Transverse colon (tissue), 4 donors: ENCODE results near the gene AK9. TPM values are rescaled to one million over a fixed set of nuclear protein-coding genes. Genes with fewer than 3 reads are reported as not detected.

Experiments used
- DNase-seq: peaks from one replicate; pipeline ENCODE4 v3.0.0-alpha.2; 2019
- H3K27ac ChIP-seq, 4 donors: fragments of 200-600 bp; sonication (generic); 2 replicates each; pipeline ENCODE4 v1.5.1; 2016 to 2018; ENCODE audit warnings: inconsistent platforms in 4 of 4
- H3K27me3 ChIP-seq: fragments of 200-600 bp; sonication (generic); 2 replicates; pipeline ENCODE4 v1.5.1; 2017; ENCODE audit warnings: inconsistent platforms
- H3K36me3 ChIP-seq, 4 donors: fragments of 200-600 bp; sonication (generic); 2 replicates each; pipeline ENCODE4 v1.5.1; 2017 to 2019; ENCODE audit warnings: inconsistent platforms in 4 of 4
- H3K4me1 ChIP-seq, 4 donors: fragments of 200-600 bp; sonication (generic); 2 replicates each; pipeline ENCODE4 v1.5.1; 2017 to 2020; ENCODE audit warnings: inconsistent platforms in 4 of 4
- H3K4me3 ChIP-seq, 4 donors: fragments of 200-600 bp; sonication (generic); 1 replicate in 1 of 4; 2 replicates in 3 of 4; pipeline versions ENCODE4 v1.5.1 to v1.6.1; 2017 to 2019; ENCODE audit warnings: inconsistent platforms in 4 of 4
- H3K9me3 ChIP-seq, 2 donors: fragments of 200-600 bp; sonication (generic); 2 replicates each; pipeline ENCODE4 v1.5.1; 2017 to 2019; ENCODE audit warnings: inconsistent platforms in 2 of 2
- EP300 ChIP-seq: sonication (generic); formaldehyde crosslinking; IDR thresholded peaks from one replicate; pipeline ENCODE4 v1.6.1; 2017; ENCODE audit warnings: antibody characterized with exemption, low read depth
- POLR2A ChIP-seq: fragments of 450-650 bp; IDR thresholded peaks from one replicate; pipeline ENCODE4 v1.6.1; 2016; ENCODE audit warnings: antibody characterized with exemption, mild to moderate bottlenecking, moderate library complexity
- POLR2AphosphoS5 ChIP-seq, 3 donors: sonication (generic); formaldehyde crosslinking; IDR thresholded peaks; one replicate each; pipeline ENCODE4 v1.6.1; 2016; ENCODE audit warnings: antibody characterized with exemption in 3 of 3
- WGBS, 2 donors: methylation state at CpG; one replicate each; pipeline ENCODE4 v1.1.5; 2018; ENCODE audit warnings: low coverage in 1 of 2; 5-methylcytosine and 5-hydroxymethylcytosine counted together
- in situ Hi-C, 4 donors: fragments of 200-750 bp; cut with MboI; loops; one replicate each; pipeline versions ENCODE4 v1.15.0 to v1.15.1; 2017; ENCODE audit warnings: low sequenced_read_pairs in 3 of 4, low pct_ligation_motif_present in 1 of 4, low pct_unique_long_range_greater_than_20kb in 1 of 4
- intact Hi-C: fragments of 100-400 bp; cut with DNase I; formaldehyde crosslinking; loops from one replicate; pipeline ENCODE4 v1.15.1; 2023; ENCODE audit warnings: low total_unique reads
- total RNA-seq, 4 donors: library from RNA; depleted of rRNA; stranded (reverse); fragments of >200 nt; gene quantifications; one replicate each; pipeline ENCODE4 v1.1.0, GENCODE V29; 2016
- TF ChIP-seq, protein P1 (sequence below), 5 experiments: fragments of 200-600 bp in 3 of 5; fragments of 450-650 bp in 2 of 5; sonication (generic) in 3 of 5; IDR thresholded peaks; 1 replicate in 2 of 5; 2 replicates in 3 of 5; pipeline ENCODE4 v1.5.1; 2016 to 2017; ENCODE audit warnings: antibody characterized with exemption in 5 of 5, inconsistent platforms in 3 of 5, mild to moderate bottlenecking in 2 of 5, moderate library complexity in 1 of 5

AK9 gene
- total RNA-seq, 4 donors from 2014 or later, result 12.0 to 32.0 (median 23.2) TPM

DNA sequence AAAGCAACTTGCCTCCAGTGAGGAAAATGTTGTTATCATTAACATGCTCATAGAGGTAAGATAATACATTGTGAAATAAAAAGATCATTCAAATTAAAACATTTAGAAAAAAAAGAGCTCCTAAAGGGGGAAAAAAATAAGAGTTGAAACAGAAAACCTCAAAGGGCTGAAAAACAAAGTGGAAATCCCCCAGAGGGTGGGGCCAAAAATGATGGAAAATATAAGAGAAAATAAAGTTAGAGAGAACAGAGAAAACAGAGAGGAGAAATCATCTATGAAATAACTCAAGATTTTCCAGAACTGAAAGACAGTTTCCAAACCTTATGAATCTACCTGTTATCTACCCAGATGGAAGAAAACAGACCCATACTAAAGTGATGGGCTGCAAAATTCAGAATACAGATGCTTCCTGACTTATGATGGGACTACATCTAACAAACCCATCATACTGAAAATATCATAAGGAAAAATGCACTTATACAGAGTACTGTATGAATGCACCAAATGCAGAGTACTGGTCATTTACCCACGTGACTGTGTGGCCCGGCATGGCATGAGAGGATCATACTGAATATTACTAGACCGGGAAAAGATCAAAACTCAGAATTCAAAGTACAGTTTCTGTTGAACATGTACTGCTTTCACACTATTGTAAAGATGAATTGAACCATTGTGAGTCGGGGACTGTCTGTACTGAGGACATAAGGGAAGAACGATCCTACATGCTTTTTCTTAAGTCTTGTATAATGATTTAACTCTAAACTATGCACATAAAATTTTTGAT lies 212.0 kb downstream of the AK9 start:
- H3K4me3 ChIP-seq, result peak overlapping the region in 1 of 4 donors; percentile 14
- peaks cover 0 to 8% (median 1%) of the 10 kb centered on the region in 4 donors for H3K36me3 ChIP-seq

DNA sequence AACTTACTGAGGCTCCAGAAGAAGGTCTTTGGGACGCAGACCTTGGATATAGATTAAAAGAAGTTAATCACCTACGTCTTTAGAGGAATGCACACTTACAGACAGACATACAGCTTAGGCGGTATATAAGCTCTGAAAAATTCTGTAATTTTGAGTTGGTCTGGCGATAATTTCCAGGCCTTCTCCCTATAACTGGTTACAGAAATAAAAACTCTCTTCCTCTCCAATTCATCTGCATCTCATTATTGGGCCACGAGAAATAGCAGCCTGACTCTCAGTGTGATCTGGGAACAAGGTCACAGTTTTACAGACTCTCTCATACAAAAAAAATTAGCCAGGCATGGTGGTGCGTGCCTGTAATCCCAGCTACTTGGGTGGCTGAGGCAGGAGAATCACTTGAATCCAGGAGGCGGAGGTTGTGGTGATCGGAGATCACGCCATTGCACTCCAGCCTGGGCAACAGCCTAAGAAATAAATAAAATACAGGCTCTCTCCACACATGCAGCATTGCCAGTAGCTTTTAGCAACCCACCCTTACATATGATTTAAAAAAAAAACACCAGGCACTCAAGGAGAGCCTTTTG lies 212.7 kb downstream of the AK9 start:
- in situ Hi-C loops (no loop called here), intact Hi-C loops (no loop called here)
- peaks cover 21 to 56% (median 35%) of the 10 kb centered on the region in 4 donors for H3K4me1 ChIP-seq
- H3K27ac ChIP-seq, result no peak overlapping the region
- WGBS, 2 donors, result 82 to 96% methylated on average over 4 to 9 of the region's 9 CpGs
- no peaks in the 10 kb centered on the region for H3K9me3 ChIP-seq
- no peaks in the 10 kb centered on the region for H3K27me3 ChIP-seq
- no peak for TF ChIP-seq POLR2AphosphoS5 (IDR thresholded peaks at IDR 0.05)
- no peak for TF ChIP-seq POLR2A
- TF ChIP-seq, protein P1, sequence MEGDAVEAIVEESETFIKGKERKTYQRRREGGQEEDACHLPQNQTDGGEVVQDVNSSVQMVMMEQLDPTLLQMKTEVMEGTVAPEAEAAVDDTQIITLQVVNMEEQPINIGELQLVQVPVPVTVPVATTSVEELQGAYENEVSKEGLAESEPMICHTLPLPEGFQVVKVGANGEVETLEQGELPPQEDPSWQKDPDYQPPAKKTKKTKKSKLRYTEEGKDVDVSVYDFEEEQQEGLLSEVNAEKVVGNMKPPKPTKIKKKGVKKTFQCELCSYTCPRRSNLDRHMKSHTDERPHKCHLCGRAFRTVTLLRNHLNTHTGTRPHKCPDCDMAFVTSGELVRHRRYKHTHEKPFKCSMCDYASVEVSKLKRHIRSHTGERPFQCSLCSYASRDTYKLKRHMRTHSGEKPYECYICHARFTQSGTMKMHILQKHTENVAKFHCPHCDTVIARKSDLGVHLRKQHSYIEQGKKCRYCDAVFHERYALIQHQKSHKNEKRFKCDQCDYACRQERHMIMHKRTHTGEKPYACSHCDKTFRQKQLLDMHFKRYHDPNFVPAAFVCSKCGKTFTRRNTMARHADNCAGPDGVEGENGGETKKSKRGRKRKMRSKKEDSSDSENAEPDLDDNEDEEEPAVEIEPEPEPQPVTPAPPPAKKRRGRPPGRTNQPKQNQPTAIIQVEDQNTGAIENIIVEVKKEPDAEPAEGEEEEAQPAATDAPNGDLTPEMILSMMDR (IDR thresholded peaks at IDR 0.05), result no peak
- no peak for TF ChIP-seq EP300
- no peak overlapping the region for H3K4me3 ChIP-seq
- peaks cover 0 to 15% (median 3%) of the 10 kb centered on the region in 4 donors for H3K36me3 ChIP-seq
- no peak for DNase-seq

More for the DNA sequence above, 212.0 kb downstream of the AK9 start:
- Histone ChIP-seq H3K27ac (no peak overlapping the region), H3K9me3 (no peaks in the 10 kb centered on the region), H3K4me1 (peaks cover 21 to 59% (median 37%) of the 10 kb centered on the region in 4 donors), H3K27me3 (no peaks in the 10 kb centered on the region)
- no peak for DNase-seq
- in situ Hi-C loops (no loop called here), intact Hi-C loops (loop anchor here (1.0 kb wide), 1 partner anchor 31 kb away; no protein-coding TSS in a partner anchor)
- WGBS, 2 donors, result 56 to 80% methylated on average over 4 to 5 of the region's 5 CpGs
- TF ChIP-seq POLR2A (no peak), POLR2AphosphoS5 (IDR thresholded peaks at IDR 0.05) (no peak), EP300 (no peak)
- TF ChIP-seq, protein P1 (IDR thresholded peaks at IDR 0.05), result no peak

DNA sequence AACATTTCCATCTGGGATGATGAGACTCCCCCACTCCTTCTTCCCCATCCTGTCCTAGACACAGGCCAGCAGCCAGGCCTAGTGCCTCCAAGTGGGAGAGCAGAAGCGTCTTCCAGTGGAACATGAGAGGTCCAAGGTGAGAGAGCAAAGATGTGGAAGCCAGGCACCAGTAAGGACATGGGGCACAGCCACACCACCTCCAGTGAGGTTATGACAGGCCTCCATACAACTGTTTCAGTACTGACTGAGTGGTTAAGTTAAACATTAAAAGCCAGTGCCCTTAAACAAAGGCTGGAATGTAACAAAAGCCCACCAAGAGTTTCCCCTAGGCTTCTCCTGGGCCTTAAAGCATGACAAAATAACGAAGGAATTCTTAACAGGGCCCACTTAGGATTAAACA lies 213.3 kb downstream of the AK9 start:
- H3K9me3 ChIP-seq, result no peaks in the 10 kb centered on the region
- H3K27ac ChIP-seq, result no peak overlapping the region
- no peak overlapping the region for H3K4me3 ChIP-seq
- DNase-seq, result no peak
- WGBS, 2 donors, result 85% methylated on average over 2 of the region's 2 CpGs; no CpG with 5 or more reads in 1 of the 2 donors
- H3K36me3 ChIP-seq, result peaks cover 0 to 18% (median 6%) of the 10 kb centered on the region in 4 donors
- in situ Hi-C loops, result no loop called here
- TF ChIP-seq POLR2A (no peak), EP300 (no peak), POLR2AphosphoS5 (IDR thresholded peaks at IDR 0.05) (no peak)
- TF ChIP-seq, protein P1 (IDR thresholded peaks at IDR 0.05), result no peak
- H3K27me3 ChIP-seq, result no peaks in the 10 kb centered on the region
- intact Hi-C loops, result no loop called here
- peaks cover 21 to 56% (median 35%) of the 10 kb centered on the region in 4 donors for H3K4me1 ChIP-seq

DNA sequence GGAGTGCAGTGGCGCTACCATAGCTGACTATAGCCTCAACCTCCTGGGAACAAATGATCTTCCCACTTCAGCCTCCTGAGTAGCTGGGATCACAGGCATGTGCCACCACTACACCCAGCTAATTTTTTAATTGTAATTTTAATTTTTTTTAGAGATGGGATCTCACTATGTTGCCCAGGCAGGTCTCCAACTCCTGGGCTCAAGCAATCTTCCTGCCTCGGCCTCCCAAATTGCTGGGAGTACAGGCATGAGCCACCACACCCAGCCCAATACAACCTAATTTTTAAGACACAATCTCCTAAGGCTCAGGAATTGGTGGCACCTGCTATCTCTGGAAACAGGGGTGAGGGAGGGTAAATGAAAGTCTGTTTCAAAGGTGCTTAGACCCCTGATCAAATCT lies 213.8 kb downstream of the AK9 start:
- no peaks in the 10 kb centered on the region for H3K9me3 ChIP-seq
- DNase-seq, result no peak
- H3K4me1 ChIP-seq, result peaks cover 21 to 53% (median 34%) of the 10 kb centered on the region in 4 donors
- H3K36me3 ChIP-seq, result peaks cover 0 to 18% (median 6%) of the 10 kb centered on the region in 4 donors
- H3K4me3 ChIP-seq, result no peak overlapping the region
- TF ChIP-seq EP300 (no peak), POLR2A (no peak), POLR2AphosphoS5 (IDR thresholded peaks at IDR 0.05) (no peak)
- TF ChIP-seq, protein P1 (IDR thresholded peaks at IDR 0.05), result no peak
- no peak overlapping the region for H3K27ac ChIP-seq
- 92 to 100% methylated on average over 2 of the region's 2 CpGs for WGBS, 2 donors
- intact Hi-C loops, result no loop called here
- in situ Hi-C loops, result no loop called here
- no peaks in the 10 kb centered on the region for H3K27me3 ChIP-seq
